Measurements from ENCODE around the gene EML4. TPM values are rescaled to one million over a fixed set of nuclear protein-coding genes. Genes with fewer than 3 reads are reported as not detected.

The EML4 gene
- total RNA-seq, 1 experiment from 2014 or later: 31.2 TPM

GRCh38 chr2:42191285-42192009 lies 22.3 kb downstream of the EML4 start:
- H3K27me3 Mint-ChIP-seq (ENCODE audit: insufficient read depth, unreplicated experiment): no peaks in the 10 kb centered on the region
- intact Hi-C loops (cut with micrococcal nuclease): no loop called here
- ChIA-PET POLR2A (no interaction called here), CTCF (no interaction called here)
- H3K27ac Mint-ChIP-seq (ENCODE audit: low read depth, unreplicated experiment): no peak overlapping the region
- no peak for TF ChIP-seq CTCF (IDR thresholded peaks at IDR 0.05; ENCODE audit: unreplicated experiment)
- H3K36me3 Mint-ChIP-seq (ENCODE audit: insufficient read depth, unreplicated experiment): no peaks in the 10 kb centered on the region
- no peaks in the 10 kb centered on the region for H3K4me1 Mint-ChIP-seq (ENCODE audit: insufficient read depth, unreplicated experiment)
- H3K9me3 Mint-ChIP-seq (ENCODE audit: unreplicated experiment): no peaks in the 10 kb centered on the region
- DNase-seq (ENCODE audit: unreplicated experiment): no peak
- no peak overlapping the region for H3K4me3 Mint-ChIP-seq (ENCODE audit: unreplicated experiment)
- no TSS peak for BruUV-seq (replicated peaks)

- no TSS peak for BruUV-seq (replicated peaks)
- no peak for TF ChIP-seq CTCF (IDR thresholded peaks at IDR 0.05; ENCODE audit: unreplicated experiment)
- Mint-ChIP-seq H3K27ac (ENCODE audit: low read depth, unreplicated experiment) (no peak overlapping the region), H3K4me1 (ENCODE audit: insufficient read depth, unreplicated experiment) (no peaks in the 10 kb centered on the region), H3K27me3 (ENCODE audit: insufficient read depth, unreplicated experiment) (no peaks in the 10 kb centered on the region), H3K9me3 (ENCODE audit: unreplicated experiment) (no peaks in the 10 kb centered on the region), H3K4me3 (ENCODE audit: unreplicated experiment) (no peak overlapping the region), H3K36me3 (ENCODE audit: insufficient read depth, unreplicated experiment) (no peaks in the 10 kb centered on the region)
- intact Hi-C loops (cut with micrococcal nuclease): no loop called here
- ChIA-PET CTCF (no interaction called here), POLR2A (no interaction called here)
- no peak for DNase-seq (ENCODE audit: unreplicated experiment)
These were observed 22.8 kb downstream of the EML4 start for GRCh38 chr2:42192010-42192373.

- ChIA-PET POLR2A (interaction anchor here (0.6 to 0.7 kb wide), 2 partner anchors 24 to 60 kb away, joined by 3 read pairs; no protein-coding TSS in a partner anchor), CTCF (no interaction called here)
- TF ChIP-seq CTCF (IDR thresholded peaks at IDR 0.05; ENCODE audit: unreplicated experiment): no peak
- Mint-ChIP-seq H3K27ac (ENCODE audit: low read depth, unreplicated experiment) (no peak overlapping the region), H3K9me3 (ENCODE audit: unreplicated experiment) (no peaks in the 10 kb centered on the region), H3K4me1 (ENCODE audit: insufficient read depth, unreplicated experiment) (no peaks in the 10 kb centered on the region), H3K4me3 (ENCODE audit: unreplicated experiment) (no peak overlapping the region), H3K36me3 (ENCODE audit: insufficient read depth, unreplicated experiment) (no peaks in the 10 kb centered on the region), H3K27me3 (ENCODE audit: insufficient read depth, unreplicated experiment) (no peaks in the 10 kb centered on the region)
- intact Hi-C loops (cut with micrococcal nuclease): no loop called here
- BruUV-seq (replicated peaks): no TSS peak
- DNase-seq (ENCODE audit: unreplicated experiment): no peak
These were observed 23.8 kb downstream of the EML4 start for GRCh38 chr2:42192652-42193566.

- ChIA-PET CTCF (no interaction called here), POLR2A (interaction anchor here (0.7 to 2.1 kb wide), 2 partner anchors 11 to 61 kb away, joined by 3 to 4 read pairs; no protein-coding TSS in a partner anchor)
These were observed 24.6 kb downstream of the EML4 start for GRCh38 chr2:42193722-42194187.

More at GRCh38 chr2:42193722-42194187, 24.6 kb downstream of the EML4 start:
- no peaks in the 10 kb centered on the region for H3K36me3 Mint-ChIP-seq (ENCODE audit: insufficient read depth, unreplicated experiment)
- no TSS peak for BruUV-seq (replicated peaks)
- no peaks in the 10 kb centered on the region for H3K4me1 Mint-ChIP-seq (ENCODE audit: insufficient read depth, unreplicated experiment)
- no peak for TF ChIP-seq CTCF (IDR thresholded peaks at IDR 0.05; ENCODE audit: unreplicated experiment)
- no peak overlapping the region for H3K27ac Mint-ChIP-seq (ENCODE audit: low read depth, unreplicated experiment)
- no peaks in the 10 kb centered on the region for H3K9me3 Mint-ChIP-seq (ENCODE audit: unreplicated experiment)
- DNase-seq (ENCODE audit: unreplicated experiment): no peak
- intact Hi-C loops (cut with micrococcal nuclease): no loop called here
- H3K27me3 Mint-ChIP-seq (ENCODE audit: insufficient read depth, unreplicated experiment): no peaks in the 10 kb centered on the region
- H3K4me3 Mint-ChIP-seq (ENCODE audit: unreplicated experiment): no peak overlapping the region

Measured in MCF 10A (cell line).